Brain microvascular endothelial cell (primary cell): Measurements from ENCODE around the gene STEAP2.

Experiments used
- DNase-seq: peaks from one replicate; pipeline ENCODE4 v3.0.0-alpha.2; 2020
- H3K27ac ChIP-seq: fragments of 250-450 bp; sonication (Bioruptor Pico); 2 replicates; pipeline ENCODE4 v1.5.1; 2020; ENCODE audit warnings: mild to moderate bottlenecking, moderate library complexity
- H3K27me3 ChIP-seq: fragments of 250-450 bp; sonication (Bioruptor Pico); replicated peaks from 2 replicates; pipeline ENCODE4 v1.5.1; 2020; ENCODE audit warnings: mild to moderate bottlenecking
- H3K36me3 ChIP-seq: fragments of 250-450 bp; sonication (Bioruptor Pico); replicated peaks from 2 replicates; pipeline ENCODE4 v1.5.1; 2020; ENCODE audit warnings: mild to moderate bottlenecking
- H3K4me3 ChIP-seq: 2 replicates; pipeline ENCODE4 v1.5.1; 2011; ENCODE audit warnings: low read depth, mild to moderate bottlenecking, control low read depth, low read length, moderate library complexity
- in situ Hi-C: cut with HindIII; loops from 2 replicates; pipeline ENCODE4 v1.10.0; 2017; ENCODE audit warnings: low sequenced_read_pairs, low pct_ligation_motif_present
- TF ChIP-seq, protein P1 (sequence below): IDR thresholded peaks from 2 replicates; pipeline ENCODE4 v1.5.1; 2011; ENCODE audit warnings: low read depth, mild to moderate bottlenecking, moderate library complexity, low read length, control low read depth, inconsistent platforms; ENCODE audit errors: missing control alignments

Gene STEAP2

DNA sequence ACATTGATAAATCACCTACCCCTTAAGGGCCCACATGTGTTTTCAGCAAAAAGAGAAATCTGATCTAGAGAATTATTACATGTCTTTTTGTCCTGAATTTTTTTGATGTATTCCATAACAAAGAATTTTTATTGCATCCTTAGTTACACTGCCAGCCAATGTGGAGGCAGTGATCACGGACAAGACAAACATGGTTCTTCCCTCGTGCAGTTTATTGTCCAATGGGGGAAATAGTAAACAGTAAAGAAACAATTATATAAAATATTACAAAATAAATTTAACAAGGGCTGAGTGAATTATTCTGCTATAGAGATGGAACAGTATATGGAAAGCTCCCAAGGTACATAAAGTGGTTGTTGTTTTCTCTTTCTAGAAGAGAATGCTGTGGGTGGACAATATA, 2.0 kb downstream of the STEAP2 start:
- in situ Hi-C loops, result no loop called here
- Histone ChIP-seq H3K27ac (no peak overlapping the region), H3K4me3 (no peak overlapping the region), H3K27me3 (no peaks in the 10 kb centered on the region), H3K36me3 (no peaks in the 10 kb centered on the region)
- TF ChIP-seq, protein P1, sequence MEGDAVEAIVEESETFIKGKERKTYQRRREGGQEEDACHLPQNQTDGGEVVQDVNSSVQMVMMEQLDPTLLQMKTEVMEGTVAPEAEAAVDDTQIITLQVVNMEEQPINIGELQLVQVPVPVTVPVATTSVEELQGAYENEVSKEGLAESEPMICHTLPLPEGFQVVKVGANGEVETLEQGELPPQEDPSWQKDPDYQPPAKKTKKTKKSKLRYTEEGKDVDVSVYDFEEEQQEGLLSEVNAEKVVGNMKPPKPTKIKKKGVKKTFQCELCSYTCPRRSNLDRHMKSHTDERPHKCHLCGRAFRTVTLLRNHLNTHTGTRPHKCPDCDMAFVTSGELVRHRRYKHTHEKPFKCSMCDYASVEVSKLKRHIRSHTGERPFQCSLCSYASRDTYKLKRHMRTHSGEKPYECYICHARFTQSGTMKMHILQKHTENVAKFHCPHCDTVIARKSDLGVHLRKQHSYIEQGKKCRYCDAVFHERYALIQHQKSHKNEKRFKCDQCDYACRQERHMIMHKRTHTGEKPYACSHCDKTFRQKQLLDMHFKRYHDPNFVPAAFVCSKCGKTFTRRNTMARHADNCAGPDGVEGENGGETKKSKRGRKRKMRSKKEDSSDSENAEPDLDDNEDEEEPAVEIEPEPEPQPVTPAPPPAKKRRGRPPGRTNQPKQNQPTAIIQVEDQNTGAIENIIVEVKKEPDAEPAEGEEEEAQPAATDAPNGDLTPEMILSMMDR, result no peak
- no peak for DNase-seq

DNA sequence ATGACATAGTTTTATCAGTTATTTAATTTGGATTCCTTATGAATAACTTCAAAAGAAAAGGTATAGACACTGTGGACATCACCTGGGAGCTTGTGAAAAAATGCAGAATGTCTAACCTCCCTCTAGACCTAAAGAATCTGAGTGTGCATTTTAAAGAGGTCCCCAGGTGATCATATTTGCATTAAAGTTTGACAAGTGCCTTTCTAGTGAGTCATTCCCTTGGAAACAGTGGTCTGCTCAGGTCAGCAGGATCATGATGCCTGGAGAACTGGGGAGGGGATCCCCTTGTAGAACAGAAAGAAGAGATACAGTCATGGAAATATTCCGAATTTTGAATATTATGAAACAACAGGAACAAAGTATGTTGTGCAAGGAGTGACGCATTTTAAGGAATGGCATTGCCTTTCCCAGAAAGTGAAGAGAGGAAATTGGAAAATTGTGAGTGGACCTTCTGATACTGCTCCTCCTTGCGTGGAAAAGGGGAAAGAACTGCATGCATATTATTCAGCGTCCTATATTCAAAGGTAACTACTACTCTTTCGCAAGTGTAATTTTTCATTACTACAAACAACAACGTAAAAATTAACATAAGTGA, 4.6 kb downstream of the STEAP2 start:
- Histone ChIP-seq H3K27ac (no peak overlapping the region), H3K4me3 (no peak overlapping the region), H3K36me3 (no peaks in the 10 kb centered on the region), H3K27me3 (no peaks in the 10 kb centered on the region)
- TF ChIP-seq, protein P1, result no peak
- in situ Hi-C loops, result no loop called here
- DNase-seq, result no peak

DNA sequence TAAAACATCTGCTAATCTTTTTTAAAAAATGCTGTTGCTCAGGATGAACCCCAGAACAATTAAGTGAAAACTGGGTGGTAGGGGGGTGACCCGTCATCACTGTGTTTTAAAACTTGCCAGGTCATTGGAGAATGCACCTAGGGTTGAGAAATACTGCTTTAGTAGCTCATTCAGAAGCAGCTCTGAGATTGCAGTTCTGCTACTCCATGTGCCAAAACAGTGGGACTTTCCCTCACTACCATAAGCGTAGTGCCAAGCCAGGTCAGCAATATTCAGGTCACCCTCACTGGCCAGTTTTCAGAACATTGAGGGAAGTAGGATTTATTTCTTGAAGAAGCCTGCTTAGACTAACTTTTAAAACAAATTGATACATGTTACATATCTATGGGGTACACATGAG, 5.2 kb downstream of the STEAP2 start:
- in situ Hi-C loops, result no loop called here
- no peak for DNase-seq
- H3K4me3 ChIP-seq, result no peak overlapping the region

DNA sequence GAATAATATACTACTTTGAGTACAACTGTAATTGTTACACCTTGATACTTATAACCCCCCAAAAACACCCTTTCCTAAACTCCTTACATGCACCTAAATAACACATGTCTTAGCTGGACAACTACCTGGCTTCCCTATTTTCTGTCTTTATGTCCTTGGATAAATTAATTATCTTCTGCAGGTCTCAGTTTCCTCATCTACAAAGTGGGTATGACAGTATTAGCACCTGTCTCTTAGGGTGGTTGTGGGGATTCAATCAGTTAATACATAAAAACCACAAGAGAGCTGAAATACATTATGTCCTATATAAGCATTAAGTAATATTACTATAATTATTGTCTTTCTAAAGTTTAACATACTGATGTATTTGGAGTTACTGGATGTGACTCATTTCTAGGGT, 10.8 kb downstream of the STEAP2 start:
- in situ Hi-C loops, result no loop called here
- no peak for DNase-seq
- Histone ChIP-seq H3K27me3 (no peaks in the 10 kb centered on the region), H3K27ac (no peak overlapping the region), H3K36me3 (no peaks in the 10 kb centered on the region), H3K4me3 (no peak overlapping the region)
- TF ChIP-seq, protein P1, result no peak

More for the DNA sequence above, 5.2 kb downstream of the STEAP2 start:
- Histone ChIP-seq H3K36me3 (no peaks in the 10 kb centered on the region), H3K27ac (no peak overlapping the region), H3K27me3 (no peaks in the 10 kb centered on the region)
- TF ChIP-seq, protein P1, result no peak

DNA sequence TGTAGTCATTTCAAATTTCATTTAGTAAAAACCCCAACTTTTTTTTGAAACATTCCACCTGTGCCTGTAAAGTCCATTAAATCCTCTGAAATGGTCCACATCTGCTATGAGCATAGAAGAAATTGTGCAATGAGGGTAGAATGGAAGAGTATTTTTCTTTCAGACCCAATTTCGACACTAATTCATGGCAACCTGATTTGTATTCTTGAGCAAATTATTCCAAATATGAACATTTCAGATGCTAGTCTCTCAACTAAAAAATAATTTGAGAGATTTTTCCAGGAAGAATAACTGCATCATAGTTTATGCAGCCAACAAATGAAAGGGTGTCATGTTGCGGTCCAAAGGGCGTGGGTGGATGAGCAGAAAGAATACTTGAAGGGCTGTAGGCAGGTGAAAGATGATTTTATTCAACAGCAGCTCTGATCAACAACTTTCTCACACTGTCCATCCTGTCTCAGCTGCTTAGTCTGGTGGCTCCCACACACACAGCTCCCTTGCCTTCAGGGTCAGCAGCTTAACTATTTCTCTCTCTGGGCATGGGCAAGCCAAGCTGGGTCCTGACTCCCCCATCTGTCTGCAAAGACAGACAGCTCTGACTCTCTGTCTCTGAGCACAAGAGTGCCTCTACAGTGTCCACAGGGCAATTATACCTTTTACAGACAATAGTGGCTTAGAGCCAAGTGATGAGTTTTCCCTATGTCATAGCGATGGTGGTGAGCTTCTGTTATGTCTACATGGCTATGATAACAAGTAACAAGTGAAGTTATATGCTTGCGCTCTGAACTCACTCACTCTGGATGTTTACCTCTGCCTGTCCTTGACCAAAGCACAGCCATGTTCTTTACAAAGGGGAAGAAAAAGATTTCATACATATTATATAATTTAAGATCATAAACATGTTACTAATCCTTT, 11.5 kb downstream of the STEAP2 start:
- no peaks in the 10 kb centered on the region for H3K36me3 ChIP-seq
- in situ Hi-C loops, result no loop called here
- no peak for DNase-seq
- H3K27me3 ChIP-seq, result no peaks in the 10 kb centered on the region
- no peak overlapping the region for H3K4me3 ChIP-seq
- no peak overlapping the region for H3K27ac ChIP-seq
- TF ChIP-seq, protein P1, result no peak
